Smooth muscle cell (in vitro differentiated cells): Measurements from ENCODE around the gene MANEAL. TPM values are rescaled to one million over a fixed set of nuclear protein-coding genes. Genes with fewer than 3 reads are reported as not detected.

Experiments
- DNase-seq: peaks from one replicate; lab custom pipeline; 2025; ENCODE audit not compliant: unreplicated experiment; lab: John Stamatoyannopoulos, UW
- H2AFZ ChIP-seq: fragments of 200-600 bp; sonication (generic); 2 replicates; pipeline ENCODE4 v1.6.0; 2016; ENCODE audit warnings: antibody characterized with exemption, low read depth, mild to moderate bottlenecking
- H3F3A ChIP-seq: fragments of 200-600 bp; sonication (generic); 2 replicates; pipeline ENCODE4 v1.6.0; 2017; ENCODE audit warnings: antibody characterized with exemption, low read depth
- H3K27ac ChIP-seq: fragments of 200-600 bp; sonication (generic); 2 replicates; pipeline ENCODE4 v1.5.1; 2016; ENCODE audit warnings: low read depth, mild to moderate bottlenecking
- H3K27me3 ChIP-seq: fragments of 200-600 bp; sonication (generic); 2 replicates; pipeline ENCODE4 v1.6.1; 2016; ENCODE audit warnings: low read depth, mild to moderate bottlenecking
- H3K36me3 ChIP-seq: fragments of 200-600 bp; sonication (generic); 2 replicates; pipeline ENCODE4 v1.5.1; 2016; ENCODE audit warnings: low read depth
- H3K4me1 ChIP-seq: fragments of 200-600 bp; sonication (generic); 2 replicates; pipeline ENCODE4 v1.5.1; 2016; ENCODE audit warnings: low read depth
- H3K4me2 ChIP-seq: fragments of 200-600 bp; sonication (generic); 2 replicates; pipeline ENCODE4 v1.6.0; 2016; ENCODE audit warnings: mild to moderate bottlenecking
- H3K4me3 ChIP-seq: fragments of 200-600 bp; sonication (generic); 2 replicates; pipeline ENCODE4 v1.5.1; 2016; ENCODE audit warnings: mild to moderate bottlenecking
- H3K79me2 ChIP-seq: fragments of 200-600 bp; sonication (generic); 2 replicates; pipeline ENCODE4 v1.6.0; 2016; ENCODE audit warnings: low read depth, mild to moderate bottlenecking
- H3K9ac ChIP-seq: fragments of 200-600 bp; sonication (generic); 2 replicates; pipeline ENCODE4 v1.6.0; 2016; ENCODE audit warnings: low read depth
- H3K9me3 ChIP-seq: fragments of 200-600 bp; sonication (generic); replicated peaks from 2 replicates; pipeline ENCODE4 v1.5.1; 2016; ENCODE audit warnings: low read depth
- H4K20me1 ChIP-seq: fragments of 200-600 bp; sonication (generic); 2 replicates; pipeline ENCODE4 v1.6.0; 2016; ENCODE audit warnings: low read depth
- WGBS: methylation state at CpG from one replicate; pipeline ENCODE4 v1.1.7; 2016; ENCODE audit warnings: low lambda C conversion rate; 5-methylcytosine and 5-hydroxymethylcytosine counted together
- polyA plus RNA-seq: library from polyadenylated mRNA; unstranded; fragments of >200 nt; fragmentation: Nextera tagmentation; extraction: Ambion mirVana; gene quantifications from 2 replicates; pipeline ENCODE4 v1.2.1, GENCODE V29; 2016
- total RNA-seq: library from RNA; depleted of rRNA; stranded (reverse); fragments of >200 nt; gene quantifications from 2 replicates; pipeline ENCODE4 v1.2.3, GENCODE V29; 2014
- TF ChIP-seq, protein P1 (sequence below): fragments of 200-600 bp; sonication (generic); IDR thresholded peaks from 2 replicates; pipeline ENCODE4 v1.5.1; 2017; ENCODE audit warnings: borderline replicate concordance, mild to moderate bottlenecking, antibody characterized with exemption; ENCODE audit not compliant: insufficient read depth, poor library complexity, severe bottlenecking

MANEAL gene
- total and polyA plus RNA-seq, 2 experiments from 2014 or later: 0.61 TPM; not detected in 1

DNA sequence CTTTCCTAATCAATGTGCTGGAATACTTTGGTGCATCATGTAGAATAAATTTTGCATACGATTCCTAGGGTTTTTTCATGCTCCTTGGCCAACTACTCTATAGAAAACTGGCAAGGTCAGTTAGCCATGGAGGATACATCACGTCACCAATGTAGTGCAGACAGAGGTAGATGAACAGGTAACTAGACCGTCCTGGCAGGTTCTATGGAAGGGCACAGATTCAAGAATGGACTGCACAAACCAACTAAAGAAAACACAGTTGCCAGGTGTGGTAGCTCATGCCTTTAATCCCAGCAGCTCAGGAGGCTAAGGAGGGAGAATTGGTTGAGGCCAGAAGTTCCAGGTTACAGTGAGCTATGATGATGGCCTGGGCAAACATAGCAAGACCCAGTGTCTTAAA is 55.8 kb downstream of the MANEAL start:
- 97% methylated on average over 3 of the region's 3 CpGs for WGBS
- H3K4me1 ChIP-seq: no peaks in the 10 kb centered on the region
- DNase-seq: no peak
- H3K79me2 ChIP-seq: peaks cover 68% of the 10 kb centered on the region
- H2AFZ ChIP-seq: no peak overlapping the region
- no peaks in the 10 kb centered on the region for H3K27me3 ChIP-seq
- H4K20me1 ChIP-seq: peaks cover 96% of the 10 kb centered on the region
- no peak overlapping the region for H3K4me3 ChIP-seq
- TF ChIP-seq, protein P1, sequence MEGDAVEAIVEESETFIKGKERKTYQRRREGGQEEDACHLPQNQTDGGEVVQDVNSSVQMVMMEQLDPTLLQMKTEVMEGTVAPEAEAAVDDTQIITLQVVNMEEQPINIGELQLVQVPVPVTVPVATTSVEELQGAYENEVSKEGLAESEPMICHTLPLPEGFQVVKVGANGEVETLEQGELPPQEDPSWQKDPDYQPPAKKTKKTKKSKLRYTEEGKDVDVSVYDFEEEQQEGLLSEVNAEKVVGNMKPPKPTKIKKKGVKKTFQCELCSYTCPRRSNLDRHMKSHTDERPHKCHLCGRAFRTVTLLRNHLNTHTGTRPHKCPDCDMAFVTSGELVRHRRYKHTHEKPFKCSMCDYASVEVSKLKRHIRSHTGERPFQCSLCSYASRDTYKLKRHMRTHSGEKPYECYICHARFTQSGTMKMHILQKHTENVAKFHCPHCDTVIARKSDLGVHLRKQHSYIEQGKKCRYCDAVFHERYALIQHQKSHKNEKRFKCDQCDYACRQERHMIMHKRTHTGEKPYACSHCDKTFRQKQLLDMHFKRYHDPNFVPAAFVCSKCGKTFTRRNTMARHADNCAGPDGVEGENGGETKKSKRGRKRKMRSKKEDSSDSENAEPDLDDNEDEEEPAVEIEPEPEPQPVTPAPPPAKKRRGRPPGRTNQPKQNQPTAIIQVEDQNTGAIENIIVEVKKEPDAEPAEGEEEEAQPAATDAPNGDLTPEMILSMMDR: no peak
- H3K9ac ChIP-seq: no peak overlapping the region
- no peak overlapping the region for H3K4me2 ChIP-seq
- H3K36me3 ChIP-seq: no peaks in the 10 kb centered on the region
- no peak overlapping the region for H3K27ac ChIP-seq
- no peaks in the 10 kb centered on the region for H3F3A ChIP-seq
- no peaks in the 10 kb centered on the region for H3K9me3 ChIP-seq

DNA sequence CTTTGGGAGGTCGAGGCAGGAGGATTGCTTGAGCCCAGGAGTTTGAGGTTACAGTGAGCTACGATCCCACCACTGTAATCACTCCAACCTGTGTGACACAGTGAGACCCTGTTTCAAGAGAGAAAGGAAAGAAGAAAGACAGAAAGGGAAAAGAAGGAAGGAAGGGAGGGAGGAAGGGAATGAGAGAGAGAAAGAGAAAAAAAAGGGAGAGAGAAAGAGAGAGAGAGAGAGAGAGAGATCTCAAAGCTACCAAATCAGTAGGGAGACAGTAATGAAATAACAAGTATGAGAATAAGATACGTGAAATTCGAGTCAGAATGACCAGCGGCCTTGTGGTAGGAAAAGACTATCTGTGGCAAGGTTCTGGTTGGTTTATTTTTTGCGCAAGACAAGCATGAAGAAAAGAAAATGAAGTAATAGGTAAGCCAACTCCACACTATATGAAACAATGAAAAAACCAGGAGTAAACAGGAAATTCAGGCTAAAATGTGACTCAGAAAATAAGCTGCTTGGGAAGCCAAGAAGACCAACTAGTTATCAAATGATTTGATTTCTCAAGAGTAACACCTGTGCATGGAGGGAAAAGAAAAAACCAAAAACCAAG is 56.8 kb downstream of the MANEAL start:
- Histone ChIP-seq H3K27me3 (no peaks in the 10 kb centered on the region), H3K9ac (no peak overlapping the region), H3K27ac (no peak overlapping the region), H3K4me2 (no peak overlapping the region), H3K9me3 (no peaks in the 10 kb centered on the region), H3K79me2 (peaks cover 70% of the 10 kb centered on the region), H3K4me3 (no peak overlapping the region), H3F3A (no peaks in the 10 kb centered on the region), H2AFZ (no peak overlapping the region), H4K20me1 (peaks cover 93% of the 10 kb centered on the region), H3K36me3 (no peaks in the 10 kb centered on the region), H3K4me1 (no peaks in the 10 kb centered on the region)
- TF ChIP-seq, protein P1: no peak
- 92% methylated on average over 6 of the region's 6 CpGs for WGBS
- no peak for DNase-seq

Other genes starting within 250 kb of the MANEAL start
- gene SNIP1, start 239.6 kb upstream of the MANEAL start, total RNA-seq: 20.0 and 37.1 TPM in 2 replicates
- gene SNIP1, start 239.6 kb upstream of the MANEAL start, polyA plus RNA-seq: 7.4 and 7.9 TPM in 2 replicates
- gene DNALI1, start 236.9 kb upstream of the MANEAL start, total RNA-seq: 3.4 and 8.4 TPM in 2 replicates
- 7.2 and 12.3 TPM in 2 replicates for gene DNALI1, start 236.9 kb upstream of the MANEAL start, polyA plus RNA-seq
- gene GNL2, start 197.9 kb upstream of the MANEAL start, total RNA-seq: 57.4 and 64.7 TPM in 2 replicates
- 61.2 and 63.8 TPM in 2 replicates for gene GNL2, start 197.9 kb upstream of the MANEAL start, polyA plus RNA-seq
- gene RSPO1, start 159.0 kb upstream of the MANEAL start, total RNA-seq: not detected in 2 replicates
- gene RSPO1, start 159.0 kb upstream of the MANEAL start, polyA plus RNA-seq: not detected in 2 replicates
- gene CDCA8, start 101.3 kb upstream of the MANEAL start, total RNA-seq: 2.4 and 5.4 TPM in 2 replicates
- gene CDCA8, start 101.3 kb upstream of the MANEAL start, polyA plus RNA-seq: 9.9 and 12.4 TPM in 2 replicates
- gene EPHA10, start 28.7 kb upstream of the MANEAL start, total RNA-seq: not detected in 2 replicates
- gene EPHA10, start 28.7 kb upstream of the MANEAL start, polyA plus RNA-seq: not detected in 2 replicates
- gene C1orf122, start 13.9 kb downstream of the MANEAL start, total RNA-seq: 56.4 and 57.8 TPM in 2 replicates
- gene C1orf122, start 13.9 kb downstream of the MANEAL start, polyA plus RNA-seq: 140 and 143 TPM in 2 replicates
- gene YRDC, start 14.4 kb downstream of the MANEAL start, total RNA-seq: 29.6 and 39.9 TPM in 2 replicates
- gene YRDC, start 14.4 kb downstream of the MANEAL start, polyA plus RNA-seq: 46.0 and 46.4 TPM in 2 replicates
- 5.3 and 25.9 TPM in 2 replicates for gene MTF1, start 65.7 kb downstream of the MANEAL start, total RNA-seq
- gene MTF1, start 65.7 kb downstream of the MANEAL start, polyA plus RNA-seq: 6.8 and 8.1 TPM in 2 replicates
- gene INPP5B, start 153.2 kb downstream of the MANEAL start, total RNA-seq: 11.0 and 12.0 TPM in 2 replicates
- 5.8 and 6.7 TPM in 2 replicates for gene INPP5B, start 153.2 kb downstream of the MANEAL start, polyA plus RNA-seq
- 74.9 and 79.6 TPM in 2 replicates for gene SF3A3, start 196.2 kb downstream of the MANEAL start, total RNA-seq
- 50.8 and 54.0 TPM in 2 replicates for gene SF3A3, start 196.2 kb downstream of the MANEAL start, polyA plus RNA-seq
- gene FHL3, start 211.7 kb downstream of the MANEAL start, total RNA-seq: 29.5 and 32.0 TPM in 2 replicates
- gene FHL3, start 211.7 kb downstream of the MANEAL start, polyA plus RNA-seq: 67.1 and 70.2 TPM in 2 replicates
- gene UTP11, start 218.9 kb downstream of the MANEAL start, total RNA-seq: 72.4 and 73.5 TPM in 2 replicates
- gene UTP11, start 218.9 kb downstream of the MANEAL start, polyA plus RNA-seq: 43.7 and 44.4 TPM in 2 replicates